HG02623 (cell line): ENCODE measurements around the gene PEX12.
"Not testable (repeated sequence)": the region's sequence is repeated elsewhere in the genome, so short reads cannot be mapped to it uniquely, and the experiment has no call there.

Experiments
- ATAC-seq: cut with Tn5 transposase; IDR thresholded peaks from one replicate; pipeline ENCODE4 v1.9.1; 2021; ENCODE audit warnings: moderate library complexity; ENCODE audit not compliant: unreplicated experiment

PEX12 gene

GRCh38 chr17:35578929-35579432 lies 610 bp upstream of the PEX12 start:
- no peak for ATAC-seq

DNA sequence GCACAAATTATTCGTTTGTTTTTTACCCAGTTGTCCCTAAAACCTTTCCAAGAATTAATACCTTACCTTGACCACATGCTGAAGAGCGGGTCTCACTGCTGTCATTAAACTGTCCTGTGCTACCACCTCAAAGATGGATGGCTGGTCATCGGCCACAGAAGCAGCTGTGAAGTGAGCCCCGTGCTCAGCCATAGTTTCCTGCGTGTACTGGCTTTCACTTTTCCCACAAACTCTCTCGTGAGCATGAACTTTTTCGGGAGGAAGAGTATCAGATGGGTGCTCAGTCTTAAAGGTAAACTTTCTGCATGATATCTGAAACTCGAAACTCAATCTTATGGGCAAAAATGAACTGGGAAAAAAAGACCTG lies 558 bp downstream of the PEX12 start:
- ATAC-seq = peak; percentile 6

DNA sequence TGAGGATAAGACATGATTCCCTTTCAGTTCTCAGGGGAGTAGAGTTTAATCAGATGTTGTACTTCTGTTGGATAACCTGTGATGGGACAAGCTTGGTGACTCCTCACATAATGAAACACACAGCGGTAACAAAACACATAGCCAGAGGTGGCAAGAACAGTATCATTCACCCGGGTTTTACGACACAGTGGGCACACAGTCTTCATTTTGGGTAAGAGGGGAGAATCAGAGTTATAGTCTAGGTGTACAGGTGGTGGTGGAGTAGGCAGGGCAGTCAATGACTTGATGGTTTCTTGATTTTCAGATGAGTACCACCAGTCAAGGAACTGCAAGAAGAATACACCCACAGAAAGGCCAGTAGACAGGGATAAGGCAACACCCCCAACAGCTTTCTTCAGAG lies 2.6 kb downstream of the PEX12 start:
- no peak for ATAC-seq

DNA sequence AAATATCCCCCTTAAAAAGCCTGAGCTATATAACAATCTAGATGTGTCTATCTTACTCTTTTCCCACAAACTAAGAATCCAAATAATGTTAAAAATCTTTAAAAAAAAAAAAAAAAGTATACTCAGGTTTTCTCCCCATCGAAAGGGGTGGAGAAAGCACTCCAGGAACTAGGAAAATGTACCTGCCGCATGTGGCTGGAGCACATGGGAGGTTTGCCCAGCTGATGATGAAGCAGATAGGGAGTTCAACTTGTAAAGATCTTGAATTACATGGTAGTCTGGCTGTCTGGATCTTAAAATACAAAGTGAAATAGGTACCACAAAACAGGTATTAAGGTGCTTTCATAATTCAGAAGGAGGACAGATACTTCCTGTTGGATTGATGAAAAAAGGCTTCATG lies 9.0 kb downstream of the PEX12 start:
- no peak for ATAC-seq

DNA sequence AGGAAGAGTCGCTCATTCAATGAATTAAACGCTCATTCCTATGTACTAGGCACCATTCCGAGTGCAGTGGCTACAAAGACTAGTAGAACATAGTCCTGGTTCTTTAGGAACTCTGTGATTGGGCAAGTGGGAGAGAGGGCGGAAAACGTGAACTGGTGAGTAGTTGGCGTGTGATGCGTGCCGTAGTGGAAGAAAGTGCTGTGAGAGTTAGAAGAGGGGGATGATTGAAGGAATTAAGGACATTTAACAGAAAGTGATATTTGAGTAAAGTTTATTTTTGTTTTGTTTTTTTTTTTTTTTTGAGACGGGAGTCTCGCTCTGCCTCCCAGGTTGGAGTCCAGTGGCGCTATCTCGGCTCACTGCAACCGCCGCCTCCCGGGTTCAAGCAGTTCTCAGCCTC lies 9.8 kb downstream of the PEX12 start:
- no peak for ATAC-seq

GRCh38 chr17:35566968-35567367 lies 11.4 kb downstream of the PEX12 start:
- ATAC-seq = no peak

- not testable (repeated sequence) for ATAC-seq
Measured at GRCh38 chr17:35563181-35563580, 15.2 kb downstream of the PEX12 start.

DNA sequence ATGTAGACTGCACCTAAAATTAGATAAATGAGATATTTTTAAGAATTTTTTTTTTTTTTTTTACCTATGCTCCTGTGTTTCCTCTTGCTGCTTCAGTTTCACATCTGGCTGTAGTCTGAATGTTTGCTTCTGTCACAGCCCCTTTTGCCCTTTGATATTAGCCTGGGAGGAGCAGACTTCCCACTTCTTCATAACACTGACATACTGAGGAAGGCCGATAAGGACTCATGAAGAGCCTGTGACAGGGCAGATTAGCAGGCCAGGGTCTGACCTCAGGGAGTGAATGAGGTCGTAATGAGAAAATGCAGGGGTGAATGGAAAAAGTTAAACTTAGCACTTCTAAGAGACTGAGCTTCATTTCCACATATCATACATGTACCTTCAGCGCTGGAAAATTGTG lies 17.7 kb downstream of the PEX12 start, which contains the start of gene SLFN14:
SLFN14 (minus strand) TSS at position 117 of the 400 bp plus-strand sequence. CDS start 2,757 bp downstream, outside the sequence.
- no peak for ATAC-seq

GRCh38 chr17:35559495-35560210 lies 18.7 kb downstream of the PEX12 start:
- ATAC-seq = no peak

DNA sequence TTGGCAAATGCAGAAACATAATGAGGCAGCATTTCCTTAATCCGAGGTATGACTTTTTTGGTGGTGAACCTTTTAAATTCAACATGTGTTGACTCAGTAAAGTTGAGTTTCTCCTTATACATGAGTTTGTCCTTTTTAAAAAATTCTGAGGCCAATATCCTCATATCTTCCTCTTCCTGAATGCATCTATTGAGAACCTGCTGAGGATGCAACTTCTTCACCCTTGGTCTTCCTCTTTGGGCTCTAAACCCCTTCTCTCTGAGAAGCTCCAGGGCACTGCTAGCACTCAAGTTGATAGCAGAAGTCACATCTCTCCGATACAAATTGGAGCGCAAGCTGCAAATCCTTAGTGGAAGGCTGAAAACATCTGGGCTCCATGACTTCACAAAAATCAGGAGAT lies 21.0 kb downstream of the PEX12 start:
- no peak for ATAC-seq

GRCh38 chr17:35555691-35556090 lies 22.7 kb downstream of the PEX12 start:
- ATAC-seq = no peak

GRCh38 chr17:35554668-35555067 lies 23.7 kb downstream of the PEX12 start:
- ATAC-seq = no peak

DNA sequence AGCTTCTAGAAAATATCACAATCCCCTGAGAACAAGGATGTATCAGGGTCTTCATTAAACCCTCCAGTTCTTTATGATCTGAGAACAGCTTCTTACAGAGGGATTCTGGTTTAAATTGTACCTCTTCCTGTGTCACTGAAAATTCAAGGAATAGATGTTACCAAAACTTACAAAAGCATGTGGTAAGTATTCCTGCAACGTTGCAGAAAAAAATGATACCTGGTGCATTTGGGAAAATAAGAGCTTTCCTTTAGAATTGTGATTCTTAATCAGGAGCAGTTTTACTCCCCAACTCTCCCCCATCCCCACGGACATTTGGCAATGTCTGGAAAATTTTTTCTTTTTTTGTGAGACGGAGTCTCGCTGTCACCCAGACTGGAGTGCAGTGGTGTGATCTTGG lies 25.1 kb downstream of the PEX12 start:
- no peak for ATAC-seq

- no peak for ATAC-seq
Measured at GRCh38 chr17:35548978-35549377, 29.4 kb downstream of the PEX12 start.

DNA sequence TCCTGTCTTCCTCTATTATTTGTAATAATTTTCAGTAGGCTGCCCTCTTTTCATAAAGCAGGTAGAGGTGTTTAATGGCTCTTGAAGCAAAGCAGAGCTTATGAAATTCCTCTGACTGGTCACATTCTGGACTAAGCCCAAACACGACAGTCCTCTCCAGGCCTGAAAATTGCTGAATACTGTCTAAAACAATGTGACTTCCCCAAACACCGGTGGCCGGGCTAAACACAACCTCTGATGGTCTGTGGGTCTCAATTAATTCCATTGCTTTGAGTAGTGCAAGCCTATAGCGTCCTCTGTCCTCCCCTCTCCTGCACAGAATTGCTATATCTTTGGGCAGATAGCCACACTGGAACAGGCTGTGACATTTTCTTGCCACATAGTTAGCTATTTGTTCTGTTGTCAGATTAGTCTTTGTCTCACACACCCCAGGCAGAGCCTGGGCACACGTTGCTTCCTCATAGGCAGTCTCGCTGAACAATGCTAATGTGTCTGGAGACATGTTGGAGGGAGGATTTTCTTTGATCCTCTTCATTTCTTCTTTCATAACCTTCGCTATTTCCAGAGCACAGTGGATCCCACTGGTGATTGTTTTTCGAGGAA lies 30.1 kb downstream of the PEX12 start:
- no peak for ATAC-seq

- no peak for ATAC-seq
Measured at GRCh38 chr17:35546487-35546886, 31.9 kb downstream of the PEX12 start.

DNA sequence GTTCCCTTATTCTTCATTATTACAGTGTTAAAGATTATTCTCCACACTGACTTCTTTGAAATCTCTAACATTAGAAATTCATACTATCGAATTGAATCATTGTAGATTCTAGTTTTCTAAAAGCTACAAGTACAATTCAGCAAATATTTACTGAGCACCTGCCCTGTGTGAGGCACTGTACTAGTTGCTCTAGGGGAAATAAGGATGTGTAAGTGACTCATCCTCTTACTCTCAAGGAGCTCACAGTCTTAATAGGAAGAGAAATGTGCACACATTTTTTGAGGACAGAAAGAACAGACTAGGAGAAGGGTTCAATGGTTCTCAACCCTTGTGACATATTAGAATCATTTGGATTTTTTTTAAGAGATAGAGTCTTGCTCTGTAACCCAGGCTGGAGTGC lies 33.2 kb downstream of the PEX12 start:
- no peak for ATAC-seq

- ATAC-seq = no peak
Measured at GRCh38 chr17:35543856-35544255, 34.5 kb downstream of the PEX12 start.

GRCh38 chr17:35542990-35543389 lies 35.4 kb downstream of the PEX12 start:
- no peak for ATAC-seq

- no peak for ATAC-seq
Measured at GRCh38 chr17:35541434-35541833, 36.9 kb downstream of the PEX12 start.

GRCh38 chr17:35540589-35541404 lies 37.6 kb downstream of the PEX12 start:
- no peak for ATAC-seq

GRCh38 chr17:35539659-35540026 lies 38.7 kb downstream of the PEX12 start:
- ATAC-seq = no peak
